Measurements from ENCODE around the gene CDH26. TPM values are rescaled to one million over a fixed set of nuclear protein-coding genes. Genes with fewer than 3 reads are reported as not detected.

Gene CDH26
- total and polyA plus RNA-seq, 7 donors = 0.74 to 5.5 (median 1.4) TPM; not detected in 2

GRCh38 chr20:59945175-59945574, 13.0 kb upstream of the CDH26 start:
- TF ChIP-seq EP300 (IDR thresholded peaks at IDR 0.05) (no peak), POLR2AphosphoS5 (IDR thresholded peaks at IDR 0.05) (no peak), CTCF (IDR thresholded peaks at IDR 0.05) (no peak), POLR2A (IDR thresholded peaks at IDR 0.05) (no peak)
- Histone ChIP-seq H3K36me3 (peaks cover 4 to 38% (median 9%) of the 10 kb centered on the region in 4 donors), H3K4me3 (no peak overlapping the region), H3K27ac (peak overlapping the region in 2 of 4 donors; percentile 23 to 51), H3K27me3 (no peaks in the 10 kb centered on the region), H3K4me1 (peaks cover 0 to 57% (median 21%) of the 10 kb centered on the region in 4 donors), H3K9me3 (no peaks in the 10 kb centered on the region)
- WGBS, 2 donors = 84 to 87% methylated on average over 3 of the region's 3 CpGs
- no peak for DNase-seq
- intact Hi-C loops (cut with DNase I) = no loop called here

GRCh38 chr20:59945731-59946130, 12.5 kb upstream of the CDH26 start:
- Histone ChIP-seq H3K27ac (peak overlapping the region in 1 of 4 donors; percentile 51), H3K9me3 (no peaks in the 10 kb centered on the region), H3K4me3 (no peak overlapping the region), H3K27me3 (no peaks in the 10 kb centered on the region), H3K36me3 (peaks cover 4 to 40% (median 9%) of the 10 kb centered on the region in 4 donors), H3K4me1 (peaks cover 0 to 57% (median 21%) of the 10 kb centered on the region in 4 donors)
- no peak for TF ChIP-seq POLR2A (IDR thresholded peaks at IDR 0.05)
- no peak for TF ChIP-seq EP300 (IDR thresholded peaks at IDR 0.05)
- TF ChIP-seq POLR2AphosphoS5 (IDR thresholded peaks at IDR 0.05) = no peak
- TF ChIP-seq CTCF (IDR thresholded peaks at IDR 0.05) = no peak
- DNase-seq = no peak
- intact Hi-C loops (cut with DNase I) = no loop called here
- WGBS, 2 donors = 92 to 96% methylated on average over 2 of the region's 2 CpGs

- Histone ChIP-seq H3K36me3 (peaks cover 4 to 38% (median 9%) of the 10 kb centered on the region in 4 donors), H3K4me3 (no peak overlapping the region), H3K4me1 (peaks cover 0 to 42% (median 12%) of the 10 kb centered on the region in 4 donors), H3K9me3 (no peaks in the 10 kb centered on the region), H3K27me3 (no peaks in the 10 kb centered on the region), H3K27ac (no peak overlapping the region)
- DNase-seq = no peak
- TF ChIP-seq POLR2AphosphoS5 (IDR thresholded peaks at IDR 0.05) (no peak), CTCF (IDR thresholded peaks at IDR 0.05) (no peak), EP300 (IDR thresholded peaks at IDR 0.05) (no peak), POLR2A (IDR thresholded peaks at IDR 0.05) (no peak)
- WGBS, 2 donors = 89 to 91% methylated on average over 8 of the region's 8 CpGs
- intact Hi-C loops (cut with DNase I) = no loop called here
Observed at GRCh38 chr20:59947376-59947775, 10.8 kb upstream of the CDH26 start.

- H3K27me3 ChIP-seq = no peaks in the 10 kb centered on the region
- H3K9me3 ChIP-seq = no peaks in the 10 kb centered on the region
- no peak for TF ChIP-seq EP300 (IDR thresholded peaks at IDR 0.05)
- TF ChIP-seq POLR2AphosphoS5 (IDR thresholded peaks at IDR 0.05) = no peak
- no peak for TF ChIP-seq CTCF (IDR thresholded peaks at IDR 0.05)
- TF ChIP-seq POLR2A (IDR thresholded peaks at IDR 0.05) = no peak
- intact Hi-C loops (cut with DNase I) = no loop called here
- WGBS, 2 donors = 21 to 26% methylated on average over 1 of the region's 1 CpG
- H3K27ac ChIP-seq = no peak overlapping the region
- H3K4me3 ChIP-seq = no peak overlapping the region
- H3K4me1 ChIP-seq = peaks cover 0 to 35% (median 12%) of the 10 kb centered on the region in 4 donors
- no peak for DNase-seq
- peaks cover 4 to 29% (median 9%) of the 10 kb centered on the region in 4 donors for H3K36me3 ChIP-seq
Observed at GRCh38 chr20:59948212-59948611, 10.0 kb upstream of the CDH26 start.

Data from sigmoid colon (tissue), 7 donors.